ENCODE measurements around the gene NPC1. TPM values are rescaled to one million over a fixed set of nuclear protein-coding genes. Genes with fewer than 3 reads are reported as not detected.

The NPC1 gene
- total and polyA plus RNA-seq, 2 of the 8 experiments (the other 6 are each of a cell fraction or from before 2014, with no cell fraction given) = 34.1 to 39.5 TPM

Small RNA genes lying within 50 kb of the gene (small RNA-seq; reads per million reads assigned to genes)
- gene AC026634.1 (ENCODE audit: insufficient read depth) (not detected), gene RF00019 (ENCODE audit: insufficient read depth) (not detected)

Other genes with a start within 250 kb of the NPC1 start
- 17.6 and 24.3 TPM in 2 replicates for gene RIOK3, start 133.2 kb downstream of the NPC1 start, total RNA-seq (2021; fragmentation: NEBNext Ultra II Directional; extraction: Animal tissue kit (Norgen Biotek cat#: 25700))
- 5.8 and 7.5 TPM in 2 replicates for gene RIOK3, start 133.2 kb downstream of the NPC1 start, polyA plus RNA-seq (2011; rRNA removed)
- gene RMC1, start 83.0 kb downstream of the NPC1 start, total RNA-seq (2021; fragmentation: NEBNext Ultra II Directional; extraction: Animal tissue kit (Norgen Biotek cat#: 25700)) = 20.1 and 21.3 TPM in 2 replicates
- 14.2 and 16.4 TPM in 2 replicates for gene RMC1, start 83.0 kb downstream of the NPC1 start, polyA plus RNA-seq (2011; rRNA removed)
- gene ANKRD29, start 76.4 kb upstream of the NPC1 start, total RNA-seq (2021; fragmentation: NEBNext Ultra II Directional; extraction: Animal tissue kit (Norgen Biotek cat#: 25700)) = 6.3 and 7.3 TPM in 2 replicates
- 2.2 and 3.0 TPM in 2 replicates for gene ANKRD29, start 76.4 kb upstream of the NPC1 start, polyA plus RNA-seq (2011; rRNA removed)
- 3.3 and 5.0 TPM in 2 replicates for gene LAMA3, start 102.9 kb upstream of the NPC1 start, total RNA-seq (2021; fragmentation: NEBNext Ultra II Directional; extraction: Animal tissue kit (Norgen Biotek cat#: 25700))
- gene LAMA3, start 102.9 kb upstream of the NPC1 start, polyA plus RNA-seq (2011; rRNA removed) = 0.58 and 0.76 TPM in 2 replicates

All from H1 (cell line).